Renal pelvis (tissue), 12 donors: Measurements from ENCODE around the gene OR8J3. TPM values are rescaled to one million over a fixed set of nuclear protein-coding genes. Genes with fewer than 3 reads are reported as not detected.
"Not testable (repeated sequence)": the region's sequence is repeated elsewhere in the genome, so short reads cannot be mapped to it uniquely, and the experiment has no call there.

ENCODE experiments used
- DNase-seq: peaks from one replicate; pipeline ENCODE4 v3.0.0-alpha.2; 2013
- long read RNA-seq, 16 experiments: transcript quantifications; one replicate each; lab custom pipeline, GENCODE V29; 2026
- polyA plus RNA-seq, 3 donors: library from polyadenylated mRNA; unstranded; fragments of 120-200 nt; gene quantifications; one replicate each; pipeline ENCODE4 v1.2.1, GENCODE V29; 2013; ENCODE audit not compliant: insufficient read length in 3 of 3

Gene OR8J3, protein sequence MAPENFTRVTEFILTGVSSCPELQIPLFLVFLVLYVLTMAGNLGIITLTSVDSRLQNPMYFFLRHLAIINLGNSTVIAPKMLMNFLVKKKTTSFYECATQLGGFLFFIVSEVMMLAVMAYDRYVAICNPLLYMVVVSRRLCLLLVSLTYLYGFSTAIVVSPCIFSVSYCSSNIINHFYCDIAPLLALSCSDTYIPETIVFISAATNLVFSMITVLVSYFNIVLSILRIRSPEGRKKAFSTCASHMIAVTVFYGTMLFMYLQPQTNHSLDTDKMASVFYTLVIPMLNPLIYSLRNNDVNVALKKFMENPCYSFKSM
- polyA plus RNA-seq = not detected
- long read RNA-seq, donor 1 = 0 reads
- long read RNA-seq, donor 2 = 0 reads
- long read RNA-seq, donor 3 = 0 reads
- long read RNA-seq, donor 4 = 0 reads
- long read RNA-seq, donor 5 = 0 reads
- long read RNA-seq, donor 6 = 0 reads
- long read RNA-seq, donor 7 = 0 reads
- long read RNA-seq, donor 8 = 0 reads
- long read RNA-seq, donor 9 = 0 reads
- long read RNA-seq, donor 10 = 0 reads
- long read RNA-seq, donor 11 = 0 reads
- long read RNA-seq, donor 12 = 0 reads
- long read RNA-seq, donor 13 = 0 reads
- long read RNA-seq, donor 14 = 0 reads
- long read RNA-seq, donor 15 = 0 reads
- long read RNA-seq, donor 16 = 0 reads

DNA sequence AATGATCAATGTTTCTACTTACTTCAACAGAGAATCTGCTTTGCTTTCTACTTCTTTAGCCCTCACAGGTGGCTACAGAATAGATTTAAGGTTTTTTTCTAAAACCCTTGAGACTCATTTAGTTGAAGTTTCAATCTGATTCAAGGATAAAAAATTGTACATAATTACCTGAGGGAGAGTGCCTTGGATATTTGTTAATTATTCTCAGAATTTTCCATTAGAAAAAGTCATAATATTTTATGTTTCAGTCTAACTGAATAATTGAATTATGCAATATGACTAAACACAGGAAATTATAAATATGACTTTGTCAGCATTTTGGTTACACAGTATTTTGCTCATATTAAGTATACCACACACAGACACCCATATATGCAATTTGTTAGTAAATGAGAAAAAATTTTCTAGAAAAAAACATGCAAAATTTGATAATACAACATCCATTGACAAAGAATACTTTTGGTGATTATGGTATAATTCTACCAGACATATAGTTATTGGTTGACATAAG is at the start of gene OR8J3:
Gene OR8J3, minus strand, starts transcription at position 51 of the 511 bp plus-strand sequence. CDS start 2,483 bp downstream, outside the sequence.
- DNase-seq = no peak

DNA sequence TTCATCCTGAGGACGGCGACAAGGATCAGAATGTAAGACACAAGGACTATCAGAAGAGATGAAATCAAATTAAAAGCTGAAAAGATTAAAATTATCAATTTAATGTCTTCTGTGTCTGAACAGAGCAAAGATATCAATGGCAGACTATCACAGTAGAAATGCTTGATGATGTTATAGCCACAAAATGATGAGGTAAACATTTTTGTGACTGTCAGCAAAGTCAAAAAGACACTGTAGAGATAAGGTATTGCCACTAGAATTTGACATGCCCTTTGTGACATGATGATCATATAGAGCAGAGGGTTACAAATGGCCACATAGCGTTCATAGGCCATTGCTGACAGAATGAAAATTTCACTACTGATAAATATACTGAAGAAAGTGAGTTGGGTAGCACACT is 48.6 kb upstream of the OR8J3 start:
- DNase-seq = no peak

DNA sequence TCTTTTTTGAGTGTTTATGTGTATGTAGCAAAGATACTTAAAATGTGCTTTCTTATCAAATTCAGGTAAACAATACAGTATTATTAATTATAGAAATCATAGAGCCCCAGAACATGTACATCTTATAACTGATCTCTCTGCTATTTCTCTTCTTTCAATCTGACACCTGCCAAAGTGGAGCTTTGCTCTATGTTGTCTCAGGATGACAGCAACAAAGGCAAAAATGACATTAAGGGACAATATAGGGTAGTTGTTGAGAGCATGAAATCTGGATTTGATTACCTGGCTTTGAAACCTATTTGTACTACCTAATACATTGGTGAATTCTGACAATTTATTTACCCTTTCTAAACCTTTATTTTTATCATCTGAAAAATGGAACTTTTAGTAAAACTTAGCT is 43.5 kb upstream of the OR8J3 start:
- no peak for DNase-seq

DNA sequence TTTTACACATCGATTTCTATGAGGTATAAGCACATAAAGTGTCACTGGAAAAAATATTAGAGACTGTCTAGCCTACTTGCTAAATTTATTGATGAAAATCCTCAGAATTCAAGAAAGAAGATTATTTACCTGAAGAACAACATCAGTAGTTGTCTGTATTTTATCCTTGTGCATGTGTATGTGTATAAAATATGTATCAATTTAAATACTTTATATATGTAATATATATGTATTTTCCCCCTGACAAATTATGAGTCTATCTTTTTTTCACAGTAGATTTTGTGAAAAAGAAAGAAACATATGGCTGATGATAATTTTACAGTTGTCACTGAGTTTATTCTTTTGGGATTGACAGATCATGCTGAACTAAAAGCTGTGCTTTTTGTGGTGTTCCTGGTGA is 36.3 kb upstream of the OR8J3 start, which contains the start of gene OR5J2:
Gene OR5J2, plus strand, starts transcription at position 301 of the 400 bp plus-strand sequence. Its CDS starts 0 bp downstream, at position 301.
- DNase-seq = no peak

DNA sequence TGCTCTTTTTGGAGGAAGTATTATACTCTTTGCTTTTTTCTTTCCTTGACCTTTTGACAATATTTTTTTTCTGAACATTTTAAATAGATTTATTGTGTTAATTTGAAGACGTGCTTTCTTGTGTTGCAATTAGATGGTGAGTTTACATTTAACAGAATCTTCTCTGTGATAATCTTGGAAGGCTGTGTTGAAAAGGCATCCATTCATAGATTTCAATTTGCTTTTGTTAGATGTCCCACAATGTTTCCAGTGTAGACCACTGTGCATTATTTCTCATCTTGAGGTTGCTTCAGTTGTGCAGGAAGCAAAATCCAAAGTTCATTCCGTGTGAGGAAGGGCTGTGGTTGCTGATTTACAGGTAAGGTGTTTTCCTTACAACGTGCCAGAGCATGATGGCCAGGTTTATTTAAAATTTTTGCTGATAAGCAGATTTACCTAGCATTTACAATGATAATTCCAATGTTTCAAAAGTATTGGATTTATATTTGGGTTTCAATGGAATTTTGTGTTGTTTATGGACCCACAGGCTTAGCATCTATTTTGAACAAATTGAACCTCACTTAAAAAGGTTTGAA is 32.3 kb upstream of the OR8J3 start:
- DNase-seq = no peak

DNA sequence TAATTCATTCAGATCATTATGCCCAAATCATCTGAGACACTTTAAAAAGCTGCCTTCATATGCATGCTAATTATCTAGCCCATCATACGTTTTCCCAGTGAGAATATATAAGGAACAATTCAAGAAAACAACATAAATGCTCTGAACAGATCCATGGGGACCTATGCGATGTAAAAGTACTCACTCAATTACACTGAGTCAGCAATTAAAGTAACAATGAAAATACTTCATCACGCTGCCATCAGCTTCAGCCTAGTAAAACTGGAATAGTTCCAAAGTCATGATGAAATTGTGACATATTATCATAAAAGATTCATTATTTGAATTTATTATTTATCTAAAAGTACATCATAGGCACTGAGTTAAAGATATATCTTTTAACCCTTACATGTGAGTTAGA is 23.8 kb upstream of the OR8J3 start:
- DNase-seq = no peak

DNA sequence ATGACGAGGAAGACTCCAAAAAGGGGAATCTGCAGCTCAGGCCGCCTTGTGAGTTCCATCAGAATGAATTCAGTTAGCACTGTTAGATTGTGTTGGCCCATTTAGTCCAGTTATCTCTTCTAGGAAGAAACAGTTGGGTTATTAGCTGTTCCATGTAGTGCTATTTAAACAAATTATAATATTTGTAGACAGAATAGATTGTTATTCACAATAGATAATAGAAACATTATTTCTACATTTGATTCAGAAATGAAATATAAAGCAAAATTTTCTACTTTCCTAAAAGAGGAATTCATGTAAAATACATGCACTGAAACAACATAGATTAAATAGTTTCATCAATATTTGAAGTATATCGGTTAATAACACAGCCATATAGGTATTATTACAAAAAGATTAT is 20.2 kb upstream of the OR8J3 start, which contains the start of gene OR8K5:
Gene OR8K5, minus strand, starts transcription at position 101 of the 400 bp plus-strand sequence. Its CDS starts 0 bp downstream, at position 101.
- DNase-seq = no peak

DNA sequence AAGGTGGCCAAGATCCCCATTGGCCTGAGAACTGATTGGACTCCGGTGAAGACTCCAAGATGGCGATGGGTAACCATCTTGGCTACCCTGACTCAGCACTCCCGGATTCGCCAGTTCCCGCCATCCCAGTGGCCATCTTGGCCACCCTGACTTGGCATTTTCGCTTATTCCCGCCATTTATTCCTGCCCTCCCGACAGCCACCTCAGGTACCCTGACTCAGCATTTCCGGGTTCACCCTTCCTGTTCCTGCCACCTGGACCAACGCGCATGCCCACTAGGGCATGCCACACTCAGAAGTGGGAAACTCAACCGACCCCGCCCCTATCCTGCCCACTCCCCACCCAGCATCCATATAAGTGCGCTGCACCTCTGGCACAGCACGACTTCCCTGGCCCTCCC is 12.3 kb upstream of the OR8J3 start:
- DNase-seq = no peak

DNA sequence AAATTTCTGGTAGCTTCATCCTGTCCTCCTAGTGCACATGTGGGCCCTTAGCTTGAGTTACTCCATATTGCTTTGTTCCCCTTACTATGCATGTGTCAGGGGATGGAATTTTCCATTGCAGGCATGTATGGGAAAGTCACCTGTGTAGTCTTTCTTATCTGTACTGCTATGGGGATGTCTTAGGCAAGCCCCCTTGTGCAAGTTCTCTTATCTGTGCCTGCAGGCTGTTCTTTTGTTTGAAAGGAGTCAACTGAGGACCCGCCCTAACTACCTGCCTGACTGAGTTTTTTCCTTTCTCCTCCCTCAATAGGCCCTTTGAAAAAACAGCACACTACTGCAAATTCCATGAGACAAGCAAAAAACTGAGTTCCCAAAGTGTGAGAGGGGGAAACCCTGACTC is 11.4 kb upstream of the OR8J3 start:
- no peak for DNase-seq

DNA sequence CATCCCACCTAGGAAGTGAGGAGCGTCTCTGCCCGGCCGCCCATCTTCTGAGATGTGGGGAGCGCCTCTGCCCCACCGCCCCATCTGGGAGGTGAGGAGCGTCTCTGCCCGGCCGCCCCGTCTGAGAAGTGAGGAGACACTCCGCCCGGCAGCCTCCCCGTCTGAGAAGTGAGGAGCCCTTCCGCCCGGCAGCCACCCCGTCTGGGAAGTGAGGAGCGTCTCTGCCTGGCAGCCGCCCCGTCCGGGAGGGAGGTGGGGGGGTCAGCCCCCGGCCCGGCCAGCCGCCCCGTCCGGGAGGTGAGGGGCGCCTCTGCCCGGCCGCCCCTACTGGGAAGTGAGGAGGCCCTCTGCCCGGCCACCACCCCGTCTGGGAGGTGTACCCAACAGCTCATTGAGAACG is 3.7 kb upstream of the OR8J3 start:
- DNase-seq = not testable (repeated sequence)

DNA sequence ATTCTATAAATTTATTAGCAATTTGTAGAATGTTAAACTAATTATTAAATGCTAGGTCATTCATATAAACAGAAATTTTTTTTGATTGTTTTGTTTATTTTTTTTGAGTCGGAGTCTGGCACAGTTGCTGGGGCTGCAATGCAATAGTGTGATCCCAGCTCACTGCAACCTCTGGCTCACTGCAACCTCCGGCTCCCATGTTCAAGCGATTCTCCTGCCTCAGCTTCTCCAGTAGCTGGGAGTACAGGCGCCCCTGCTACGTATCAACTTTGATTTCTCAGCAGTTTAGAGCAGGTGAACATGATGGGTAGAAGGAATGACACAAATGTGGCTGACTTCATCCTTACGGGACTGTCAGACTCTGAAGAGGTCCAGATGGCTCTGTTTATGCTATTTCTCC is 17.9 kb downstream of the OR8J3 start, which contains the start of gene OR8H3:
Gene OR8H3, plus strand, starts transcription at position 301 of the 400 bp plus-strand sequence. Its CDS starts 0 bp downstream, at position 301.
- no peak for DNase-seq

DNA sequence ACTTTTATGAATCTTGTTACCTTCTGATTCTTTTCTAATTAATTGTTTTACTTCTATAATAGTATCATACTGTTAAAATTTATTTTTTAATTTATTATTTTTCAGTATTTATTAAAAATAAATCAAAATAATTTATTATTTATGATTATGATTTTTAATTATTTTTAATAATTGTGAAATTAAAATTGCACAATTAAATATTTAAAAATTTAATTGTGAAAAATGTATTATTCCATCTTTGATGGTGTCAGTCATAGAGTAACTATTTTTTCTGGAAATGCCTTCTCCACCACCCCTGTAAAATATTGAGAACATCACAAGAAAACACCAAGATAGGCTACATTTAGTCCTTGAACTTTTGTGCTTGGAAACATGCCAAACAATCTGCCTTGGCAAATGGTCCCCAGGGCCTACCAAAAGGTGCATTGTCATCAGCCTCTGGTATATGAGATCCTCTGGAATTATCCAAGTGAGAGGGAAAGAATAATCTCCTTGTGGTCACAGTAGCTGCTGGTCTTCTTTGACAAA is 36.7 kb downstream of the OR8J3 start, which contains the start of gene OR8H2:
Gene OR8H2, plus strand, starts transcription at position 478 of the 528 bp plus-strand sequence. CDS start 1,356 bp downstream, outside the sequence.
- no peak for DNase-seq

DNA sequence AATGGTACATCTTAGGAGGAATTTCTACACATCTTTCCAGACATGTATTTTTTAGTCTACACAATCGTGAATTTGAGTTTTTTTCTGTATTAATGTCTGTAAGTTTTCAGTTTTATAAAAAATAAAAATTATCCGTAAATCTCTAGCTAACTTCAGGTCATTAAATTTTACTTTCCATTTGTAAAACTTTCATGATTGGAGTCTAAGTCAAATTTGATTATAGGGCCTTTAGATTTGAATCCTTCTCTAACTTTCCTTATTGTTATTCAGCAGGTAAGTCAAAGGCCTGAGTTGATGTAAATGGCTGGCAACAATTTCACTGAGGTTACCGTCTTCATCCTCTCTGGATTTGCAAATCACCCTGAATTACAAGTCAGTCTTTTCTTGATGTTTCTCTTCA is 47.0 kb downstream of the OR8J3 start, which contains the start of gene OR8I2:
Gene OR8I2, plus strand, starts transcription at position 301 of the 400 bp plus-strand sequence. Its CDS starts 0 bp downstream, at position 301.
- DNase-seq = no peak

DNA sequence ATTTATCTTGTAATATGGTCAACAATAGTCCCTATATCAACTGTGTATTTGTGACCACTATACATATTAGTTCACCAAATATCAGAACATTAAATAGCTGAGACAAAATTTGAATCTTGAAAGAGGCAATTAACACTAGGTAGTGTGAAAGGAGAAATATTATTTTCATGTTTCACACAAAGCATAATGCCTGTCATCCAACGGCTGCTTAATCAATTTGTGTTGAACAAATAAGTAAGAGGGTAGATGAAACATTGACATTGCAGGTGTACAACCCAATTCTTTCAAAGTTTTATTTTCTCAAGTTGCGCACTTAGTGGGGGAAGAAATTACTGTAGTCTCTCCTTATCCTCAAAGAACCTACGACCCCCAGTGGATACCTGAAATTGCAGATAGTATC is 50.3 kb downstream of the OR8J3 start:
- DNase-seq = no peak

Other genes starting within 250 kb of the OR8J3 start
- not detected for gene OR5W2, start 225.6 kb downstream of the OR8J3 start, polyA plus RNA-seq
- gene OR5I1, start 203.8 kb downstream of the OR8J3 start, polyA plus RNA-seq = not detected
- not detected for gene OR10AG1, start 170.3 kb downstream of the OR8J3 start, polyA plus RNA-seq
- gene OR5F1, start 145.6 kb downstream of the OR8J3 start, polyA plus RNA-seq = not detected
- under 1 TPM in 2 of 3 donors, not detected in 1; 0.06 to 0.09 TPM for gene OR5AS1, start 112.5 kb downstream of the OR8J3 start, polyA plus RNA-seq
- gene OR8I2, start 46.9 kb downstream of the OR8J3 start, polyA plus RNA-seq = not detected
- under 1 TPM in 1 of 3 donors, not detected in 2; 0.05 TPM for gene OR8H2, start 36.5 kb downstream of the OR8J3 start, polyA plus RNA-seq
- gene OR8H3, start 17.8 kb downstream of the OR8J3 start, polyA plus RNA-seq = not detected
- gene OR8K5, start 20.1 kb upstream of the OR8J3 start, polyA plus RNA-seq = not detected
- not detected for gene OR5J2, start 36.4 kb upstream of the OR8J3 start, polyA plus RNA-seq
- not detected for gene OR5T2, start 94.1 kb upstream of the OR8J3 start, polyA plus RNA-seq
- not detected for gene OR5T3, start 112.1 kb upstream of the OR8J3 start, polyA plus RNA-seq
- not detected for gene OR5T1, start 134.0 kb upstream of the OR8J3 start, polyA plus RNA-seq
- not detected for gene OR8H1, start 152.1 kb upstream of the OR8J3 start, polyA plus RNA-seq
- not detected for gene OR8K3, start 174.9 kb upstream of the OR8J3 start, polyA plus RNA-seq
- not detected for gene OR8K1, start 205.8 kb upstream of the OR8J3 start, polyA plus RNA-seq
- gene OR8J1, start 214.1 kb upstream of the OR8J3 start, polyA plus RNA-seq = not detected
- gene OR8U1, start 235.4 kb upstream of the OR8J3 start, polyA plus RNA-seq = not detected